ENCODE data around the gene SYNGR3. TPM values are rescaled to one million over a fixed set of nuclear protein-coding genes. Genes with fewer than 3 reads are reported as not detected.

SYNGR3 gene
- total RNA-seq, 2 experiments from 2014 or later, result 5.4 to 7.2 TPM

DNA sequence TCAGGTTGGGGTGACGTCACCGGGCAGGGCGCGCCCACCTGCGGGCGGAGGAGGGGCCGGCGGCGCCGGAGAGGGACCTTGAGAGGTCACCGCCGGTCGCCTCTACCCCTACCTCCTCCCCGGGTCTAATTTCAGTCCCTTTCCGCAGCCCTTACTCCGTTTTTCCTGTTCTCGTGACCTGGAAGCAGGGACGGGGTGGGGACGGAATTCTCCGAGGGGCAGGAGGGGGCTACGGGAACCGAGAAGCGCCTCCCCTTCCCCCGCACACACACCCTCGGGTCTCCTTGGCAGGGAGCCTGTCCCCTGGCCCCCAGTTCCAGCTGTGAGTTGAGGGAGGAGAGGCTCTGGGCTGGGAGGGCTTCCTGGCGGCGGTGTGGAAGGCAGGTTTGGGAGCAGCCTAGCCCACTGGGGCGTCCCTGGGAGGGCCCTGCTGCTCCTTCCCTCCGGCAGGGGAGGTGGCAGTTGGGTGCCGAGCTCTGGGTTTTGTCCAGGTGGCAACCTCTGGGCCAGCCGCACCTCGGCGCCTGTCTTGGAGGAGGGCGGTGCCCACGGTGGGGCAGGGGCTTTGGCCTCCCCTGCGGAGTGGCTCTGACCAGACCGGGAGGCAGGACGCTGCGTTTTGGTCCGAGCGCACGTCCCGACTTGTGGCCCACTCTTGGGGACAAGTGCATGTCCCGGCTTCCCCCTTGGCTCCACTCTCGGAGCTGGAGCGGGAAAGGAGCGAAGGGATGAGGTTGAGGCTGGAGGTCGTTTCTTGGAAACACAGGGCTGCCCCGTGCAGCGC is 773 bp downstream of the SYNGR3 start:
- Mint-ChIP-seq H3K9me3 (no peaks in the 10 kb centered on the region), H3K4me1 (ENCODE audit: low read depth) (peaks cover 12% of the 10 kb centered on the region), H3K27me3 (peaks cover 18% of the 10 kb centered on the region), H3K27ac (peak overlapping the region; percentile 76), H3K4me3 (peak overlapping the region; percentile 71), H3K36me3 (ENCODE audit: low read depth) (peaks cover 18% of the 10 kb centered on the region)
- DNase-seq (peak; percentile 69), ATAC-seq (peak; percentile 6)
- ChIA-PET POLR2A (interaction anchor here (0.6 to 29.2 kb wide), 8 partner anchors 9 to 225 kb away, joined by 3 to 505 read pairs (median 4); partner anchors contain the start of genes NDUFB10, NOXO1, PGP and RNF151), CTCF (interaction anchor here (0.7 kb wide), 1 partner anchor 14 kb away, joined by 3 read pairs; no protein-coding TSS in a partner anchor)
- TF ChIP-seq CTCF (IDR thresholded peaks at IDR 0.05), result no peak
- intact Hi-C loops (cut with micrococcal nuclease), result no loop called here

GRCh38 chr16:1991135-1991551 is 1.4 kb downstream of the SYNGR3 start:
- TF ChIP-seq CTCF (IDR thresholded peaks at IDR 0.05), result no peak

GRCh38 chr16:1991588-1991947 is 1.8 kb downstream of the SYNGR3 start:
- Mint-ChIP-seq H3K4me3 (peak overlapping the region; percentile 71), H3K27ac (peak overlapping the region; percentile 76)
- CTCF ChIA-PET, result interaction anchor here (1.1 to 3.2 kb wide), 2 partner anchors 12 to 20 kb away, joined by 3 to 34 read pairs; partner anchors contain the start of gene TBL3

More at GRCh38 chr16:1991135-1991551, 1.4 kb downstream of the SYNGR3 start:
- H3K4me3 Mint-ChIP-seq, result peak overlapping the region; percentile 71
- ChIA-PET POLR2A (interaction anchor here (0.6 to 29.2 kb wide), 9 partner anchors 10 to 224 kb away, joined by 3 to 505 read pairs (median 4); partner anchors contain the start of genes NDUFB10, NOXO1, PGP and RNF151), CTCF (interaction anchor here (3.2 kb wide), 1 partner anchor 13 kb away, joined by 34 read pairs; no protein-coding TSS in a partner anchor)
- peak; percentile 46 for ATAC-seq
- DNase-seq, result peak; percentile 87
- peaks cover 18% of the 10 kb centered on the region for H3K27me3 Mint-ChIP-seq
- peak overlapping the region; percentile 76 for H3K27ac Mint-ChIP-seq
- H3K9me3 Mint-ChIP-seq, result no peaks in the 10 kb centered on the region
- intact Hi-C loops (cut with micrococcal nuclease), result no loop called here
- H3K36me3 Mint-ChIP-seq (ENCODE audit: low read depth), result peaks cover 14% of the 10 kb centered on the region
- peaks cover 14% of the 10 kb centered on the region for H3K4me1 Mint-ChIP-seq (ENCODE audit: low read depth)

GRCh38 chr16:1991948-1992703 is 2.4 kb downstream of the SYNGR3 start:
- DNase-seq, result peak; percentile 98
- H3K4me1 Mint-ChIP-seq (ENCODE audit: low read depth), result peaks cover 20% of the 10 kb centered on the region
- H3K36me3 Mint-ChIP-seq (ENCODE audit: low read depth), result peaks cover 7% of the 10 kb centered on the region
- ChIA-PET CTCF (interaction anchor here (1.1 to 3.2 kb wide), 2 partner anchors 12 to 20 kb away, joined by 3 to 34 read pairs; partner anchors contain the start of gene TBL3), POLR2A (interaction anchor here (0.6 to 29.2 kb wide), 9 partner anchors 11 to 163 kb away, joined by 3 to 505 read pairs (median 4); partner anchors contain the start of genes NDUFB10, RNF151, RPS2 and TBL3)
- ATAC-seq, result peak; percentile 82
- no peaks in the 10 kb centered on the region for H3K9me3 Mint-ChIP-seq
- TF ChIP-seq CTCF (IDR thresholded peaks at IDR 0.05), result no peak
- peak overlapping the region; percentile 34 for H3K27ac Mint-ChIP-seq
- intact Hi-C loops (cut with micrococcal nuclease), result no loop called here
- H3K27me3 Mint-ChIP-seq, result peaks cover 18% of the 10 kb centered on the region
- peak overlapping the region; percentile 71 for H3K4me3 Mint-ChIP-seq

More at GRCh38 chr16:1991588-1991947, 1.8 kb downstream of the SYNGR3 start:
- peaks cover 10% of the 10 kb centered on the region for H3K36me3 Mint-ChIP-seq (ENCODE audit: low read depth)
- no peaks in the 10 kb centered on the region for H3K9me3 Mint-ChIP-seq
- POLR2A ChIA-PET, result interaction anchor here (0.9 to 29.2 kb wide), 4 partner anchors 13 to 224 kb away, joined by 3 to 505 read pairs (median 36); partner anchors contain the start of genes NDUFB10, PGP, RNF151 and RPS2
- DNase-seq (peak; percentile 33), ATAC-seq (no peak)
- TF ChIP-seq CTCF (IDR thresholded peaks at IDR 0.05), result no peak
- intact Hi-C loops (cut with micrococcal nuclease), result no loop called here
- H3K27me3 Mint-ChIP-seq, result peaks cover 18% of the 10 kb centered on the region
- H3K4me1 Mint-ChIP-seq (ENCODE audit: low read depth), result peaks cover 16% of the 10 kb centered on the region

All from activated CD8-positive, alpha-beta T cell treated with anti-CD3 and anti-CD28 coated beads for 36 hours (primary cell).